ENCODE data around the gene EMD. TPM values are rescaled to one million over a fixed set of nuclear protein-coding genes. Genes with fewer than 3 reads are reported as not detected.
A peak's percentile ranks its signal among the peaks of the same experiment; 100 is the strongest.

The EMD gene
- total and polyA plus RNA-seq, 2 donors (not counting 1 experiment from before 2014, with no cell fraction given) = 81.7 to 132 TPM

- intact Hi-C loops (cut with micrococcal nuclease) = loop anchor here (1.0 to 10.0 kb wide), 3 partner anchors 144 to 279 kb away; partner anchors contain the start of genes FAM3A and MECP2
- Histone ChIP-seq H3K27ac (ENCODE audit: low read length in 2 of 2) (no peak overlapping the region), H3K27me3 (replicated peaks in 1 of 4; ENCODE audit: control extremely low read depth in 1 of 4, control insufficient read depth in 3 of 4, insufficient read depth in 4 of 4, low read length in 3 of 4) (no peaks in the 10 kb centered on the region), H3K36me3 (replicated peaks in 1 of 2; ENCODE audit: control extremely low read depth in 1 of 2, control insufficient read depth in 1 of 2, extremely low read depth in 1 of 2, insufficient read depth in 2 of 2, low read length in 1 of 2) (no peaks in the 10 kb centered on the region), H3K4me3 (ENCODE audit: control extremely low read depth in 1 of 5, extremely low read depth in 1 of 5, insufficient read depth in 1 of 5, low read depth in 2 of 5, low read length in 4 of 5) (peak overlapping the region in 4 of 5 experiments; percentile 15 to 46 (median 29)), H2AFZ (ENCODE audit: insufficient read depth, low read depth, low read length, poor library complexity, severe bottlenecking) (peak overlapping the region; percentile 22), H3K9ac (ENCODE audit: low read length) (peak overlapping the region; percentile 29), H4K20me1 (ENCODE audit: control insufficient read depth, insufficient read depth, low read length, poor library complexity, severe bottlenecking) (no peaks in the 10 kb centered on the region), H3K4me1 (ENCODE audit: control insufficient read depth in 2 of 2, insufficient read depth in 2 of 2, low read length in 2 of 2) (peaks cover 27 to 48% of the 10 kb centered on the region in 2 donors), H3K79me2 (ENCODE audit: control insufficient read depth, insufficient read depth, low read length) (peaks cover 20% of the 10 kb centered on the region), H3K9me3 (ENCODE audit: control extremely low read depth in 1 of 3, control insufficient read depth in 2 of 3, insufficient read depth in 1 of 3, low read length in 2 of 3) (no peaks in the 10 kb centered on the region), H3K4me2 (replicated peaks; ENCODE audit: low read depth, low read length, poor library complexity, severe bottlenecking) (peak overlapping the region; percentile 74)
- no peaks in the 10 kb centered on the region for H3K27me3 Mint-ChIP-seq
- H3K4me3 Mint-ChIP-seq = peak overlapping the region; percentile 70
- H3K27ac Mint-ChIP-seq = peak overlapping the region; percentile 59
- ATAC-seq (ENCODE audit: low read depth) (no peak), DNase-seq (peak; percentile 57)
- peak; percentile 46 for TF ChIP-seq CTCF (IDR thresholded peaks at IDR 0.05)
- TF ChIP-seq EZH2 (IDR thresholded peaks at IDR 0.05; ENCODE audit: borderline replicate concordance, insufficient read depth, low read depth, low read length, poor library complexity, severe bottlenecking) = no peak
- ChIA-PET CTCF (interaction anchor here (0.6 to 3.2 kb wide), 18 partner anchors 8 to 232 kb away, joined by 3 to 45 read pairs (median 4); partner anchors contain the start of genes ATP6AP1, RPL10 and SLC10A3), POLR2A (interaction anchor here (0.6 to 1.1 kb wide), 3 partner anchors 25 to 153 kb away, joined by 3 read pairs; partner anchors contain the start of gene SLC10A3)
- WGBS (ENCODE audit: insufficient coverage) = 21% methylated on average over 11 of the region's 23 CpGs
- H3K4me1 Mint-ChIP-seq = peaks cover 25% of the 10 kb centered on the region
- no peaks in the 10 kb centered on the region for H3K9me3 Mint-ChIP-seq (ENCODE audit: insufficient read depth)
These were observed 5.5 kb upstream of the EMD start for GRCh38 chrX:154373340-154374306.

Data from B cell (primary cell).